IMR-90 (cell line): Measurements from ENCODE around the gene CCDC17.

Experiments used
- CTCF ChIP-seq: conservative IDR thresholded peaks from 2 replicates; pipeline ENCODE4 v1.5.1; 2012; ENCODE audit warnings: mild to moderate bottlenecking, low read depth, low read length, improper control_type of control experiment
- FOS ChIP-seq: fragments of 150-350 bp; IDR thresholded peaks from 2 replicates; pipeline ENCODE4 v1.6.1; 2016; ENCODE audit warnings: low read depth, low read length
- MAZ ChIP-seq: IDR thresholded peaks from 2 replicates; pipeline ENCODE4 v1.6.1; 2012; ENCODE audit warnings: low read depth, mild to moderate bottlenecking, low read length, improper control_type of control experiment, moderate library complexity, borderline replicate concordance
- POLR2A ChIP-seq: IDR thresholded peaks from 2 replicates; pipeline ENCODE4 v1.6.1; 2012; ENCODE audit warnings: mild to moderate bottlenecking, low read depth, low read length
- RCOR1 ChIP-seq: IDR thresholded peaks from 2 replicates; pipeline ENCODE4 v1.6.1; 2012; ENCODE audit warnings: mild to moderate bottlenecking, low read length, improper control_type of control experiment; ENCODE audit not compliant: insufficient replicate concordance
- RFX5 ChIP-seq: IDR thresholded peaks from 2 replicates; pipeline ENCODE4 v1.8.0; 2012; ENCODE audit warnings: low read depth, mild to moderate bottlenecking, low read length, moderate library complexity
- SMC3 ChIP-seq: fragments of 150-350 bp; IDR thresholded peaks from 2 replicates; pipeline ENCODE4 v1.6.1; 2016; ENCODE audit warnings: low read depth, mild to moderate bottlenecking, antibody characterized with exemption, low read length, moderate library complexity
- USF2 ChIP-seq: fragments of 150-350 bp; IDR thresholded peaks from 2 replicates; pipeline ENCODE4 v1.6.1; 2017; ENCODE audit warnings: mild to moderate bottlenecking, antibody characterized with exemption, low read length, low read depth

GRCh38 chr1:45643321-45643720 is 19.5 kb upstream of the CCDC17 start:
- TF ChIP-seq FOS (no peak), CTCF (no peak), POLR2A (no peak), SMC3 (no peak), RFX5 (no peak), RCOR1 (no peak), MAZ (no peak), USF2 (no peak)
